ENCODE data around the gene PRUNE1.

DNA sequence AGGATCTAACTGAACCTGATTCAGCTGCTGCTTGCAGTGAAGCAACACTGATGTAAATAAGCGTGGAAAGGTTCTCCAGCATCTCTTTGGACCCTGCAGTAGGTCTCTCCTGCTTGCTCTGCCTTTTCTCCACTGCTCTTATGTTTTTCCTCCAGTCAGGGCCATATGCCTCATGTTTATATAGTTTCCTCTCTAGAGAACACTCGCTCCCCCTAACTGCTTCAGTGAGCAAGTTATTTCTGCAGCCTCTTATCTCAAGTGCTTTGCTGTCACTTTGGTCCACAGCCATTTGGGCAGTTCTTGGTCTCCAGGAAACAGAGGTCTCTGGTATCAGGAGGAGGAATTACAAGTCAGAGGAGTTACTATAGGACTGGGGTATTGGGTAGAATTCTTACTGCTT lies 5.3 kb downstream of the PRUNE1 start:
- TF ChIP-seq, protein P1, sequence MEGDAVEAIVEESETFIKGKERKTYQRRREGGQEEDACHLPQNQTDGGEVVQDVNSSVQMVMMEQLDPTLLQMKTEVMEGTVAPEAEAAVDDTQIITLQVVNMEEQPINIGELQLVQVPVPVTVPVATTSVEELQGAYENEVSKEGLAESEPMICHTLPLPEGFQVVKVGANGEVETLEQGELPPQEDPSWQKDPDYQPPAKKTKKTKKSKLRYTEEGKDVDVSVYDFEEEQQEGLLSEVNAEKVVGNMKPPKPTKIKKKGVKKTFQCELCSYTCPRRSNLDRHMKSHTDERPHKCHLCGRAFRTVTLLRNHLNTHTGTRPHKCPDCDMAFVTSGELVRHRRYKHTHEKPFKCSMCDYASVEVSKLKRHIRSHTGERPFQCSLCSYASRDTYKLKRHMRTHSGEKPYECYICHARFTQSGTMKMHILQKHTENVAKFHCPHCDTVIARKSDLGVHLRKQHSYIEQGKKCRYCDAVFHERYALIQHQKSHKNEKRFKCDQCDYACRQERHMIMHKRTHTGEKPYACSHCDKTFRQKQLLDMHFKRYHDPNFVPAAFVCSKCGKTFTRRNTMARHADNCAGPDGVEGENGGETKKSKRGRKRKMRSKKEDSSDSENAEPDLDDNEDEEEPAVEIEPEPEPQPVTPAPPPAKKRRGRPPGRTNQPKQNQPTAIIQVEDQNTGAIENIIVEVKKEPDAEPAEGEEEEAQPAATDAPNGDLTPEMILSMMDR (IDR thresholded peaks at IDR 0.05) = no peak
- no peak for TF ChIP-seq POLR2AphosphoS5 (IDR thresholded peaks at IDR 0.05)
